Testis (tissue), 3 donors: ENCODE measurements around the gene CASP14. TPM values are rescaled to one million over a fixed set of nuclear protein-coding genes. Genes with fewer than 3 reads are reported as not detected.
A peak's percentile ranks its signal among the peaks of the same experiment; 100 is the strongest.

ENCODE experiments used
- DNase-seq: peaks from one replicate; pipeline ENCODE4 v3.0.0-alpha.2; 2019
- H3K27ac ChIP-seq, 2 donors: fragments of 200-600 bp; sonication (generic); one replicate each; pipeline ENCODE4 v1.5.1; 2019
- H3K27me3 ChIP-seq: fragments of 200-600 bp; sonication (generic); one replicate; pipeline ENCODE4 v1.5.1; 2019
- H3K36me3 ChIP-seq: fragments of 200-600 bp; sonication (generic); one replicate; pipeline ENCODE4 v1.5.1; 2017; ENCODE audit warnings: low read depth; ENCODE audit errors: missing control alignments
- H3K4me1 ChIP-seq: fragments of 200-600 bp; sonication (generic); one replicate; pipeline ENCODE4 v1.5.1; 2019
- H3K4me3 ChIP-seq, 2 donors: fragments of 200-600 bp; sonication (generic); one replicate each; pipeline ENCODE4 v1.5.1; 2017 to 2019
- H3K9me3 ChIP-seq: fragments of 200-600 bp; sonication (generic); one replicate; pipeline ENCODE4 v1.5.1; 2017
- POLR2A ChIP-seq: fragments of 450-650 bp; IDR thresholded peaks from one replicate; pipeline ENCODE4 v1.6.1; 2017; ENCODE audit warnings: antibody characterized with exemption, mild to moderate bottlenecking, moderate library complexity
- WGBS, 2 donors: methylation state at CpG; one replicate each; pipeline ENCODE4 v1.1.5; 2018; 5-methylcytosine and 5-hydroxymethylcytosine counted together
- intact Hi-C: fragments of 100-400 bp; cut with DNase I; formaldehyde crosslinking; loops from one replicate; pipeline ENCODE4 v1.15.1; 2023; ENCODE audit warnings: low total_unique reads
- polyA plus RNA-seq: library from polyadenylated mRNA; stranded (reverse); fragments of 350-450 nt; fragmentation: Illumina TruSeq; extraction: RNeasy Lipid Tissue Mini Kit (QIAGEN cat#74804); gene quantifications from one replicate; pipeline ENCODE4 v1.2.3, GENCODE V29; 2014; ENCODE audit warnings: low read depth, low replicate concordance; ENCODE audit not compliant: insufficient read depth
- total RNA-seq, 2 donors: library from RNA; depleted of rRNA; stranded (reverse); fragments of >200 nt; gene quantifications; one replicate each; pipeline ENCODE4 v1.2.3, GENCODE V29; 2016
- TF ChIP-seq, protein P1 (sequence below), 3 experiments: fragments of 450-650 bp in 2 of 3; fragments of 200-600 bp in 1 of 3; sonication (generic) in 1 of 3; IDR thresholded peaks; one replicate each; pipeline ENCODE4 v1.5.1; 2016 to 2019; ENCODE audit warnings: antibody characterized with exemption in 3 of 3, mild to moderate bottlenecking in 2 of 3, moderate library complexity in 1 of 3

CASP14 gene
- total and polyA plus RNA-seq, 3 donors from 2014 or later = 0.12 to 0.21 (median 0.16) TPM

DNA sequence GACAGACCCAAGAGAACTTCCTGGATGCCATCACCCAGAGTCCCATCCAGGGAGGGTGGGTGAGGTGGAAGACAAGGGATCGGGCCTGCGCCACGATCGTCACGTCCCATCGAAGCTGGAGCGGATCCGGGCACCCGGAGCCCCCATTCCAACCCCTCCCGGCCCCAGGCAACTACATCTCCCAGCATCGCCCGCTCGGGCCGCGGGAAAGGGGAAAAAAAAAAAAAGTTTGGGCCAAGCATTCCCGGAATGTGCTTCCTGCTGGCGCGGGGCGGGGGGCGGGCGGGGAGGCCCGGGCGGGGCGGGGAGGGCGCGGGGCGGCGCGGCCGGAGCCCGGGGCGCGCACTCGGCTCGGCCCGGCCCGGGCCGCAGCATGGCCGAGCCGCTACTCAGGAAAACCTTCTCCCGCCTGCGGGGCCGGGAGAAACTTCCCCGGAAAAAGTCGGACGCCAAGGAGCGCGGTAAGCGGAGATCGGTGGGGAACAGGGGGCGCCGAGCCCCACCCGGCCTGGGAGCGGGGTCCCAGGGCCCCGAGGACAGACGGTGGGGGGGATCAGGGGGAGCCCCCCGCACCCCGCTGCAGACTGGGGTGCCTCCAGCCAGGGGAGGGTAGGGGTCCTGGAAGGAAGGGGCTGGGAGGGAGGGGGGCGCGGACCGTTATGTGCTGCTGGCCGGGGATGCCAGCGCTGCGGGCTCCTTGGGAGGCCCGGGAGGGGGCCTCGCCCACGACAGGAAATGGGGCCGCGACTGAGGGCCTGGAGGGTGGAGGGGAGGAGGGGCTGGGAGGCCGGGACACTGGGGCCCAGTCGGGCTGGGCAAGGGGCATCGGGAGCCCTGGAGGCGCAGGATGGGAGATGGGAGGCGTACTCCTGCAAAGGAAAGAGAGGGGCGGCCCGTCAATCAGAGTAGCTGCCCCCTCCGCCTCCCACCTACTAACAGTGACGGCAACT lies 58.1 kb downstream of the CASP14 start, which contains the start of gene SYDE1:
Gene SYDE1, plus strand, starts transcription at position 341 of the 950 bp plus-strand sequence. Its CDS starts 33 bp downstream, at position 374.
- 0 to 3% methylated on average over 8 to 77 of the region's 78 CpGs for WGBS, 2 donors
- Histone ChIP-seq H3K9me3 (no peaks in the 10 kb centered on the region), H3K4me3 (peak within 1 kb of the TSS; percentile 71 to 83), H3K4me1 (peaks cover 12% of the 10 kb centered on the region), H3K27ac (peak within 1 kb of the TSS; percentile 80 to 89), H3K36me3 (no peaks in the 10 kb centered on the region), H3K27me3 (no peaks in the 10 kb centered on the region)
- intact Hi-C loops = no loop called here
- TF ChIP-seq POLR2A = no peak
- TF ChIP-seq, protein P1, sequence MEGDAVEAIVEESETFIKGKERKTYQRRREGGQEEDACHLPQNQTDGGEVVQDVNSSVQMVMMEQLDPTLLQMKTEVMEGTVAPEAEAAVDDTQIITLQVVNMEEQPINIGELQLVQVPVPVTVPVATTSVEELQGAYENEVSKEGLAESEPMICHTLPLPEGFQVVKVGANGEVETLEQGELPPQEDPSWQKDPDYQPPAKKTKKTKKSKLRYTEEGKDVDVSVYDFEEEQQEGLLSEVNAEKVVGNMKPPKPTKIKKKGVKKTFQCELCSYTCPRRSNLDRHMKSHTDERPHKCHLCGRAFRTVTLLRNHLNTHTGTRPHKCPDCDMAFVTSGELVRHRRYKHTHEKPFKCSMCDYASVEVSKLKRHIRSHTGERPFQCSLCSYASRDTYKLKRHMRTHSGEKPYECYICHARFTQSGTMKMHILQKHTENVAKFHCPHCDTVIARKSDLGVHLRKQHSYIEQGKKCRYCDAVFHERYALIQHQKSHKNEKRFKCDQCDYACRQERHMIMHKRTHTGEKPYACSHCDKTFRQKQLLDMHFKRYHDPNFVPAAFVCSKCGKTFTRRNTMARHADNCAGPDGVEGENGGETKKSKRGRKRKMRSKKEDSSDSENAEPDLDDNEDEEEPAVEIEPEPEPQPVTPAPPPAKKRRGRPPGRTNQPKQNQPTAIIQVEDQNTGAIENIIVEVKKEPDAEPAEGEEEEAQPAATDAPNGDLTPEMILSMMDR (IDR thresholded peaks at IDR 0.05) = no peak
- no peak for DNase-seq

Other genes with a start within 250 kb of the CASP14 start
- gene OR7A5, start 214.3 kb upstream of the CASP14 start, total RNA-seq = 1 to 10 TPM; 3.7 to 4.3 TPM
- gene OR7A5, start 214.3 kb upstream of the CASP14 start, polyA plus RNA-seq = 3.3 TPM
- 1 to 10 TPM; 2.5 to 6.1 TPM for gene OR7C1, start 214.3 kb upstream of the CASP14 start, total RNA-seq
- gene OR7C1, start 214.3 kb upstream of the CASP14 start, polyA plus RNA-seq = 4.2 TPM
- not detected for gene OR7A10, start 200.6 kb upstream of the CASP14 start, total RNA-seq
- not detected for gene OR7A10, start 200.6 kb upstream of the CASP14 start, polyA plus RNA-seq
- gene OR7A17, start 163.3 kb upstream of the CASP14 start, total RNA-seq = under 1 TPM in 1 of 2 donors, not detected in 1; 0.06 TPM
- gene OR7A17, start 163.3 kb upstream of the CASP14 start, polyA plus RNA-seq = not detected
- not detected for gene OR7C2, start 108.0 kb upstream of the CASP14 start, total RNA-seq
- not detected for gene OR7C2, start 108.0 kb upstream of the CASP14 start, polyA plus RNA-seq
- gene SLC1A6, start 69.6 kb upstream of the CASP14 start, total RNA-seq = 100 to 1,000 TPM; 335 to 336 TPM
- gene SLC1A6, start 69.6 kb upstream of the CASP14 start, polyA plus RNA-seq = 78.6 TPM
- not detected for gene OR1I1, start 32.7 kb downstream of the CASP14 start, total RNA-seq
- gene OR1I1, start 32.7 kb downstream of the CASP14 start, polyA plus RNA-seq = not detected
- gene SYDE1, start 57.9 kb downstream of the CASP14 start, total RNA-seq = 10 to 100 TPM in 1 of 2 donors, 1 to 10 TPM in 1; 6.7 to 12.3 TPM
- gene SYDE1, start 57.9 kb downstream of the CASP14 start, polyA plus RNA-seq = 9.3 TPM
- 10 to 100 TPM; 11.4 to 16.8 TPM for gene NOTCH3, start 151.5 kb downstream of the CASP14 start, total RNA-seq
- gene NOTCH3, start 151.5 kb downstream of the CASP14 start, polyA plus RNA-seq = 16.1 TPM
- gene EPHX3, start 183.0 kb downstream of the CASP14 start, total RNA-seq = 1 to 10 TPM; 1.1 to 1.4 TPM
- gene EPHX3, start 183.0 kb downstream of the CASP14 start, polyA plus RNA-seq = 3.6 TPM